Breast epithelium (tissue), 3 donors: ENCODE data around the gene NME7.

Experiments used
- CTCF ChIP-seq, 3 donors: fragments of 450-650 bp; IDR thresholded peaks; one replicate each; pipeline ENCODE4 v1.5.1; 2016 to 2017; ENCODE audit warnings: antibody characterized with exemption in 3 of 3, mild to moderate bottlenecking in 3 of 3, moderate library complexity in 3 of 3
- POLR2A ChIP-seq: fragments of 450-650 bp; IDR thresholded peaks from one replicate; pipeline ENCODE4 v1.6.1; 2016; ENCODE audit warnings: antibody characterized with exemption, mild to moderate bottlenecking, moderate library complexity

- no peak for TF ChIP-seq CTCF (IDR thresholded peaks at IDR 0.05)
- TF ChIP-seq POLR2A = no peak
These were observed 253.9 kb downstream of the NME7 start for GRCh38 chr1:169113613-169114119.
